Activated T-cell treated with anti-CD3 and anti-CD28 coated beads, Interleukin-2, amount 50 U/mL, for 4 hours (primary cell): ENCODE data around the gene TRIM38. TPM values are rescaled to one million over a fixed set of nuclear protein-coding genes. Genes with fewer than 3 reads are reported as not detected.
A peak's percentile ranks its signal among the peaks of the same experiment; 100 is the strongest.

Experiments
- ATAC-seq, 2 donors: fragments of 200-7000 bp; cut with Tn5 transposase; one replicate each; pipeline ENCODE4 v1.10.0; 2021
- DNase-seq: peaks from one replicate; pipeline ENCODE4 v3.0.0-alpha.2; 2020
- H3K27me3 Mint-ChIP-seq: one replicate; pipeline ENCODE4 v1.8.0; 2021; ENCODE audit warnings: low read depth, mixed read lengths
- H3K36me3 Mint-ChIP-seq: one replicate; pipeline ENCODE4 v1.8.0; 2022; ENCODE audit warnings: mixed read lengths; ENCODE audit not compliant: insufficient read depth
- H3K4me1 Mint-ChIP-seq: one replicate; pipeline ENCODE4 v1.8.0; 2021; ENCODE audit warnings: low read depth, mixed read lengths
- H3K4me3 Mint-ChIP-seq: one replicate; pipeline ENCODE4 v1.8.0; 2021; ENCODE audit warnings: mild to moderate bottlenecking, moderate library complexity, mixed read lengths
- H3K9me3 Mint-ChIP-seq: one replicate; pipeline ENCODE4 v1.8.0; 2021; ENCODE audit warnings: mixed read lengths
- total RNA-seq, 3 donors: library from RNA; stranded (reverse); gene quantifications; one replicate each; pipeline ENCODE4 v1.2.1, GENCODE V29; 2021

TRIM38 gene
- total RNA-seq, 3 donors from 2014 or later = 9.3 to 14.5 (median 11.3) TPM

DNA sequence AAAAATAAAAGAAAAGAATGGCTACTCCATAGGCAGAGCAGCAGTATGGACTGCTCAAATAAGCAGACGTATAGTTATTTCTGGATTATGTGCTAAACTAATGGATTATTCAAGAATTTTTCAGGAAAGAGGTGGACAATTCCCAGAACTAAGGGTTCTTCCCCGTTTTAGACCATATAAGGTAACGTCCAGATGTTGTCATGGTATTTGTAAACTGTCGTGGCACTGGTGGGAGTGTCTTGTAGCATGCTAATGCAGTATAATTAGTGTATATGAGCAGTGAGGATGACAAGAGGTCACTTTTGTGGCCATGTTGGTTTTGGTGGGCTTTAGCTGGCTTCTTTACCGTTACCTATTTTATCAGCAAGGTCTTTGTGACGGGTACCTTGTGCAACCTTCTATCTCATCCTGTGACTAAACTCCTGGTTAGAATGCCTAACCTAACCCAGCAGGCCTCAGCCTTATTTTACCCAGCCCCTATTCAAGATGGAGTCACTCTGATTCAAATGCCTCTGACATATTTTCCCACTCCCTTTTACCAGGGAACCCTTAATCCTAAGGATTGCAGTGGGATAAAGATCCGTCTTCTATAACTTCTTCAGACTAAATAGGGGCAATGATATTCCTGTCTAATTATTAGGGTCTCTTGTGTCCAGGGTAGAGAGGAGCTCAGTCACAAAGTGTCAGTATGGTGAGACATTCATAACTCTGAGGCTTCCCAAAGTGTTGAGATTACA is 11.1 kb upstream of the TRIM38 start:
- Mint-ChIP-seq H3K4me1 (peaks cover 6% of the 10 kb centered on the region), H3K9me3 (peaks cover 5% of the 10 kb centered on the region), H3K27me3 (no peaks in the 10 kb centered on the region), H3K36me3 (no peaks in the 10 kb centered on the region), H3K4me3 (no peak overlapping the region)
- DNase-seq = no peak
- ATAC-seq = no peak

DNA sequence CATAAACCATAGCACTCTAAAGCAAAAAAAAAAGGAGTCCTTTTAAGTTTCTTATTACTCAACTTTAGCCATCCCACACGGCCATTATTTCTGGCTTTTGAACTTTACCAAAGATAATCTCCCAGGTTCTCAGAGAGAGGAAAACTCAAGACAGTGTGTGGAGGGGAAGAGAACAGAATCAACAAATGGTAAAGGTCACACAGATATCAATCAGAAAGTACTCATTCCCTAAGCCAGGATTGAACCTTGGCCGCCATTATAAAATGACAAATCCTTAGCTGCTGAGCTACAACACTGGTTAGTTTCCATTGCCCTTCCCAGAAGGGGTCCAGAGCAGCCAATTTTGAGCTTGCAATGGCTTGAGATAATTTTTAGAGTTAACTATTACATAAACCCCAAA is 10.1 kb upstream of the TRIM38 start:
- Mint-ChIP-seq H3K9me3 (peaks cover 5% of the 10 kb centered on the region), H3K36me3 (no peaks in the 10 kb centered on the region), H3K4me1 (peaks cover 5% of the 10 kb centered on the region), H3K4me3 (no peak overlapping the region), H3K27me3 (no peaks in the 10 kb centered on the region)
- DNase-seq (no peak), ATAC-seq (no peak)

DNA sequence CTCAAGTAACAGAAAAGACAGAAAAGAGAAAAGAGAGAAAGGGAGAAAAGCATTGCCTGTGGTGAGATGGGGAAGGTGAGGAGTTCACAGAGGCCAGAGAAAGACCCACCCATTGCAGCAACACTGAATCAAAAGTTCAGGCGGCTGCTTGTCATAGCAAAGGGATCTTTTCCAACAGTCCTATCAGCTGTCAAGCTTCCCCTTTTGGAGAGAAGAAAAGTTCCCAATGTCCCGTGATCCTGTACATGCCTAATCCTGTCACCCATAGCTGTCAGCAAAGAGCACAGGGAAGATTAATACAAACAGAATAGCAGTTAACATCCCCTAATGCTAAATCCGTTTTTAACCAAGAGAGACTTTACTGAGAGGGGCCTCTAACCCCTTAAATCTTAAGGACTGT is 8.9 kb upstream of the TRIM38 start:
- no peak overlapping the region for H3K4me3 Mint-ChIP-seq
- peaks cover 10% of the 10 kb centered on the region for H3K9me3 Mint-ChIP-seq
- DNase-seq (no peak), ATAC-seq (no peak)
- peaks cover 11% of the 10 kb centered on the region for H3K4me1 Mint-ChIP-seq
- no peaks in the 10 kb centered on the region for H3K27me3 Mint-ChIP-seq
- H3K36me3 Mint-ChIP-seq = no peaks in the 10 kb centered on the region

DNA sequence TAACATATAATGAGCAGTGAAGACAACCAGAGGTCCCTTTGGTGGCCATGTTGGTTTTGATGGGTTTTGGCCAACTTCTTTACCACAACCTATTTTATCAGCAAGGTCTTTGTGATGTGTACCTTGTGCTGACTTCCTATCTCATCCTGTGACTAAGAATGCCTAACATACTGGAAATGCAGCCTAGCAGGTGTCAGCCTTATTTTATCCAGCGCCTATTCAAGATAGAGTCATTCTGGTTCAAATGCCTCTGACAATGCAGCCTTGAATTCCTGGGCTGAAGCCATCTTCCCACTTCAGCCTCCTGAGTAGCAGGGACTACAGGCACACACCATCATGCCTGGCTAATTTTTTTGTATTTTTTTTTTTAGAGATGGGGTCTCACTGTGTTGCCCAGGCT is 7.8 kb upstream of the TRIM38 start:
- no peak overlapping the region for H3K4me3 Mint-ChIP-seq

DNA sequence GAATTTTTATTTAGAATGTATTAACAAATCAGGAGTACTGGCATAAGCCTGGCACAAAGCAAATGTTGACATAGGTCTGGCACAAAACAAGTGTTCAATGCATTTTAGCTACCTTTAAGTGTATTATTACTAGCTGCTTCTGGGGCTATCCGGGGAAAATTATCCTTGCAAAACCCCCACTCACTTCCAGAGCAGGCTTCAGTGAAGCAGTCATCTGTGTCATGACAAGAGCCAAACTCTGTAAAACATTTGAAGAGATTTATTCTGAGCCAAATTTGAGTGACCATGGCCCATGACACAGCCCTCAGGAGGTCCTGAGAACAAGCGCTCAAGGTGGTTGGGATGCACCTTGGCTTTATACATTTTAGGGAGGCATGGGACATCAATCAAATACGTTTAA is 6.4 kb upstream of the TRIM38 start:
- Mint-ChIP-seq H3K4me1 (peaks cover 35% of the 10 kb centered on the region), H3K9me3 (peaks cover 16% of the 10 kb centered on the region), H3K27me3 (no peaks in the 10 kb centered on the region), H3K36me3 (peaks cover 2% of the 10 kb centered on the region), H3K4me3 (no peak overlapping the region)
- DNase-seq (no peak), ATAC-seq (no peak)

More for the DNA sequence above, 7.8 kb upstream of the TRIM38 start:
- Mint-ChIP-seq H3K36me3 (no peaks in the 10 kb centered on the region), H3K4me1 (peaks cover 21% of the 10 kb centered on the region), H3K27me3 (no peaks in the 10 kb centered on the region), H3K9me3 (peaks cover 10% of the 10 kb centered on the region)
- ATAC-seq (no peak), DNase-seq (no peak)

DNA sequence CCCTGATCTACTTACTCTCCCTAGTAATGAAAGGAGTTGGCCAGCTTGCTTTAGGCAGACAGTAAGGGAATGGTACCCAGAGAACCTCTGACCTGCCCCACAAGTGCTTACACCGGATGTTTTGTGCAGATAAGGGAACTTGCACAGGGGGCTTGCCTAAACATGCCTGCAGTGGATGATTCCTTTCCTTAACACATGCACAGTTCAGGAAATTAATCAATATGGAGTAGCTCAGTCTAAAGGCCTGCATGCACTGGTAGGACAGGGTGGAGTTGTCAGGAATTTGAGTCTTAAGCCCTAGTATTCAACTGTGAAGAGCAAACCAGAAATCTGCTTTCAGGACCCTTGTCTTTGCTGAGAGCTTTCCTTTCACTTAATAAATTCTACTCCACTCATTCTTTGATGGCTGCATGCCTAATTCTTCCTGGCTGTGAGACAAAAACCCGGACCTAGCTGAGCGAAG is 3.9 kb upstream of the TRIM38 start:
- Mint-ChIP-seq H3K4me1 (peaks cover 53% of the 10 kb centered on the region), H3K36me3 (peaks cover 5% of the 10 kb centered on the region), H3K4me3 (peak overlapping the region; percentile 11), H3K9me3 (peaks cover 16% of the 10 kb centered on the region), H3K27me3 (no peaks in the 10 kb centered on the region)
- DNase-seq (no peak), ATAC-seq (no peak)

DNA sequence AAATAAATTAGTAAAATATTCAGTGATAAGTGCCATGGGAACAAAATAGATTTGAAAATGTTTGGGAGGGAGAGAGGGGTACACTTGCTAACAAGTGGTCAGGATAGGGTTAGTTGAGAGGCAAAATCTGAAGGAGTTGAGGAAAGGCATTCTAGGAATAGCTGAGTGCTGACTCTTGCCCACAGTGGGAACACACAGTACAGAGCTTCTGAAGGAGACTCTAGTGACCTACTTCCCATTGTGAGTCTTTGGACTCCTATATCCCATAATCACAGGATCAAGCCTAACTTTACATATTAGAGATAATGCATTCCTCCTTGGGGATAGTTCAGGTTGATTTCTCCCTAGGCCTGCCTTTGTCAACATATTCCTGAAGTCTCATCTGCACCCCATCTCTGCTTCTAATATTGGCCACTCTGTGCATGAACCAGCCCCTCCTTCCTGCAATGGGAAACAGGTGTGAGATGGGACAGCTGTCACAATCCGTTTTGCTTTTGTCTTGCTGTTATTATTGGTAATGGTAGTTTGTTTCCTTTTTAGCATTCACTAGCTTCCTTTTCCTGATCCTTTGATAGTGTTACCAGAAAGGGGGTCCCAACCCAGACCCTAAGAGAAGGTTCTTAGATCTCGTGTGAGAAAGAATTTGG is 2.6 kb upstream of the TRIM38 start:
- peaks cover 64% of the 10 kb centered on the region for H3K4me1 Mint-ChIP-seq
- peaks cover 8% of the 10 kb centered on the region for H3K36me3 Mint-ChIP-seq

DNA sequence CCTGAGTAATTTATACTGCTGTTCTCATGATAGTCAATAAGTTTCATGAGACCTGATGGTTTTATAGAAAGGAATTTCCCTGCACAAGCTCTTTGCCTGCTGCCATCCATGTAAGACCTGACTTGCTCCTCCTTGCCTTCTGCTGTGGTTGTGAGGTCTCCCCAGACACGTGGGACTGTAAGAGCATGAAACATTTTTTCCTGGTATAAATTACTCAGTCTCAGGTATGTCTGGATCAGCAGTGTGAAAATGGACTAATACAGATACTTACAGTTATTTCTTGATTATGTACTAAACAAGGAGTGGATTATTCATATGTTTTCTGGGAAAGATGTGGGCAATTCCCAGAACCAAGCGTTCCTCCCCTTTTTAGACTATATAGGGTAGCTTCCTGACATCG is 1.9 kb upstream of the TRIM38 start:
- DNase-seq (no peak), ATAC-seq (peak; percentile 56 to 62)
- H3K27me3 Mint-ChIP-seq = no peaks in the 10 kb centered on the region
- H3K9me3 Mint-ChIP-seq = peaks cover 16% of the 10 kb centered on the region
- H3K36me3 Mint-ChIP-seq = peaks cover 8% of the 10 kb centered on the region
- H3K4me3 Mint-ChIP-seq = no peak overlapping the region
- peaks cover 70% of the 10 kb centered on the region for H3K4me1 Mint-ChIP-seq

More for the DNA sequence above, 2.6 kb upstream of the TRIM38 start:
- Mint-ChIP-seq H3K9me3 (peaks cover 16% of the 10 kb centered on the region), H3K4me3 (peak overlapping the region; percentile 29), H3K27me3 (no peaks in the 10 kb centered on the region)
- DNase-seq (no peak), ATAC-seq (no peak)

DNA sequence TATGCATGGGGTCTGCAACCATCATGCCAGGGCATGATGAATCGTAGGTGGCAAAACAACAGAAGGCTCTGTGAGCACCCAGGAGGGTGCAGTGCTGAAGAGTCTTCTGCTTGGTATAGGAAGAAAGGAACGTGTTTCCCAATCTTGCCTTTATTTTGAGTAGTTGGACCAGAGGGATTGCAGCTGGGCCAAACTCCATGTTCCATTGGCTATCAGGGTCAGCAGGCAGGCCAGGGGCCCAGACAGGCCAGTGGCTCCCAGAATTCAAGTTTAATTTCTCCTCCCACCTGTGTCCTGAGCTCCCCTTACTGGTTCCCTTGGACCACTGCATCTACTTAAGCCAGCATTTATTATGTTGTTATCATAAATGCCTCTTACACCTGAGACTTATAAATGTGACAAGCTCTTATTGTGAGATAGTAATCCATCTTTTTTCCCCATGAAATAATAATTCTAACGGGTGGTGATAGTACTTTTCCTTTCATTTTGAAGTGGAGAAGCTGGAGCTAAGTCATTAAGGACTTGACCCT is 918 bp upstream of the TRIM38 start:
- Mint-ChIP-seq H3K9me3 (peaks cover 16% of the 10 kb centered on the region), H3K36me3 (peaks cover 14% of the 10 kb centered on the region), H3K27me3 (no peaks in the 10 kb centered on the region), H3K4me3 (peak overlapping the region; percentile 95), H3K4me1 (peaks cover 80% of the 10 kb centered on the region)
- DNase-seq (no peak), ATAC-seq (no peak)

DNA sequence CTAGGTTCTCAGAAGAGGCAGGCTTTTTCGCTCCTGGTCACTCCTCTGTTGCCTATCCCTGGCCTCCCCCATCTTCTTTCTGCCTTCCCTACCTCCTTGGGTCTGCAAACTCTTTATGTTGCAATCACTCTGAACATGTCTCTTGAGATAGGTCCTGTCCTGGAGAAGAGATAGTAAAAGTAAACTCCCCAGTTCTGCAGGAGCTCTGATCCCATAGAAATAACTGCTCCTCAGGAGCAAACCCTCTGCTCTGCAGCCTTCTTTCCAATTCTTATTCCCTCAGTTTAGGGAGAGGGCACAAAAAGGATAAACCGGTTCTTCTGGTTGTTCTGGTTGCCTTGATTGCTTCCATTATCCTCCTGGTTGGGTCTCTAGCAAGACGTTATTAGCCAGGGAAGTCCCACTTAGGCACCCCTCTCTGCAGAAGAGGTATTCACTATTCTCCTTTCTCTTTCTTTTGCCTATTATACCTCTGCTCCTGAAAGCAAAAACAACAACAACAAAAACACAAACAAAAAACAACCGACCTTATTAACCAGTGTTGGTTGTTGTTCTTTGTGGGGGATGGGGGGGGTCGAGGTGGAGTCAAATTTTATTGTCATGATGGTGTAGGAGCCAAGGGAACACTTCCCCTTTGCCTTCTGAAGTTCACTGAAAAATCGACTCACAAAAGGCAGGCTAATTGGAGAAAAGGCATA is 973 bp downstream of the TRIM38 start:
- H3K9me3 Mint-ChIP-seq = peaks cover 12% of the 10 kb centered on the region
- peaks cover 30% of the 10 kb centered on the region for H3K36me3 Mint-ChIP-seq
- peak overlapping the region; percentile 95 for H3K4me3 Mint-ChIP-seq
- ATAC-seq = no peak
- H3K4me1 Mint-ChIP-seq = peaks cover 87% of the 10 kb centered on the region
- no peaks in the 10 kb centered on the region for H3K27me3 Mint-ChIP-seq
- no peak for DNase-seq

DNA sequence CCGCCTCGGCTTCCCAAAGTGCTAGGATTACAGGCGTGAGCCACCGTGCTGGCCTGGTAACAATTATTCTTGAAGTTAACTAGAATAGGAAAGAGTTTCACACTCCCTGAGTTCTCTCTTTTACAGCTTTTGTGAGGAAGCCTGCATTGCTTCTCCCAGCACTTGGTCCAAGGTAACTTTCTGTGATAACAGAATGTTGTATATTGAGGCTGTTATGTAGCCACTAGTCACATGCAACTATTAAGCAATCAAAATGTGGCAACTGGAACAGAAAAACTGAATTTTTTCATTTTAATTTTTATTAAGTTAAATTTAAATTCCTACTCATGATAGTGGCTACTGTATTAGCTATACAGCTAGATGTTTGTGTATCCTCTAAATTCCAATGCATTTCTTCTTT is 2.5 kb downstream of the TRIM38 start:
- Mint-ChIP-seq H3K4me1 (peaks cover 83% of the 10 kb centered on the region), H3K27me3 (no peaks in the 10 kb centered on the region), H3K9me3 (peaks cover 11% of the 10 kb centered on the region), H3K36me3 (peaks cover 40% of the 10 kb centered on the region), H3K4me3 (peak overlapping the region; percentile 76)
- DNase-seq = no peak
- ATAC-seq = no peak

DNA sequence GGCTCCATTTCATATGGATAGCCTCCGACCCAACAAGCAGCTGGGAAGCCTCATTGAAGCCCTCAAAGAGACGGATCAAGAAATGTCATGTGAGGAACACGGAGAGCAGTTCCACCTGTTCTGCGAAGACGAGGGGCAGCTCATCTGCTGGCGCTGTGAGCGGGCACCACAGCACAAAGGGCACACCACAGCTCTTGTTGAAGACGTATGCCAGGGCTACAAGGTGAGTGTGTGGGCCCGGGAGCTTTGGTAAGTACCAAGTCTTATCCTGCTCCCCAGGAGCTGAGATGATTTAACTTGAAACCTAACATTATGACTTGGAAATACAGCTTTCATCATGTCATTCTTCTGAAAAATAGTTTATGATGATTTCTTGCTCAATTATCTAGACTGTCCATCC is 4.1 kb downstream of the TRIM38 start:
- peak overlapping the region; percentile 76 for H3K4me3 Mint-ChIP-seq
- H3K9me3 Mint-ChIP-seq = no peaks in the 10 kb centered on the region
- H3K4me1 Mint-ChIP-seq = peaks cover 79% of the 10 kb centered on the region
- H3K36me3 Mint-ChIP-seq = peaks cover 52% of the 10 kb centered on the region
- ATAC-seq (no peak), DNase-seq (no peak)
- no peaks in the 10 kb centered on the region for H3K27me3 Mint-ChIP-seq

DNA sequence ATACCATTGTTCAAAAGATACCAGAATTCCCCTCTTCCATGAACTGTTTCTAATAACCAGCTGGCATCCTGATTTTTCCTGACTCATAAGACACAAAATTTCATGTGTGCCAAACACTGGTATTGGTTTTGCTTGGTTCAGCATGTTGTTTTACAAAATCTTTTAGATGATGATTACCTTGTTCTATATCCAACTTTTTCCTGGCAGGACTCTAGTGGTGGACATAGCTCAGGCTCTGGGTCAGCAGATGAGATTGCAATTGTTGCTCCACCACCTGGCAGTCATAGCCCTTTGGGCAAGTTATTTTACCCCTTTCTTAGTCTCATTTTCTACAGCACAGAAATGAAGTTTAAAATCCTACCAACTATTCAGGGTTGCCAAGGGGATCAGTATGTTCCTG is 6.2 kb downstream of the TRIM38 start:
- Mint-ChIP-seq H3K4me1 (peaks cover 75% of the 10 kb centered on the region), H3K9me3 (no peaks in the 10 kb centered on the region), H3K4me3 (peak overlapping the region; percentile 53), H3K27me3 (no peaks in the 10 kb centered on the region), H3K36me3 (peaks cover 66% of the 10 kb centered on the region)
- DNase-seq = no peak
- no peak for ATAC-seq

DNA sequence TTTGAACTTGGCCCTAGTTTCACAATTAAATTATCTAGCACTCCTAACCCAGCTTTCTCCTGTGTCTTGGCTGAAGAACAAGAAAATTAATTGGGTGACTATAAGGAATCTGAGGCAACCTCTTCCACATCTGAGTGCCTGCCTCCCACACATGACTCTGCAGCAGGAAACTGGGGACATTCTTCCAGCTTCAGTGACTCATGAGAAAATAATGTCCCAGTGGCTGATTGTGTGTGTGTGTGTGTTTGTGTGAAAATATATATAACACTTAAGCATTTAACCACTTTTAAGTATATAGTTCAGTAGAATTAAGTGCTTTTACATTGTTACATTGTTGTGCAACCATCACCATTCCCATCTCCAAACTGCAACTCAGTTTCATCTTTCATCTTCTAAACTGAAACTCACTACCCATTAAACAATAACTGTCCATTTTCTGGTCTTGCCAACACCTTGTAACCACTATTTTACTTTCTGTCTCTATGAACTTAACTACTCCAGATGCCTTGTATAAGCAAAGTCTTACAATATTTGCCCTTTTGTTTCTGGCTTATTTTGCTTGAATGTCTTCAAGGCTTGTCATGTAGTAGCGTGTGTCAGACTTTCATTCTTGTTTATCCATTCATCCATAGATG is 8.7 kb downstream of the TRIM38 start:
- ATAC-seq (no peak), DNase-seq (no peak)
- Mint-ChIP-seq H3K27me3 (no peaks in the 10 kb centered on the region), H3K4me1 (peaks cover 58% of the 10 kb centered on the region), H3K36me3 (peaks cover 75% of the 10 kb centered on the region), H3K9me3 (no peaks in the 10 kb centered on the region), H3K4me3 (no peak overlapping the region)
